Hepatocyte (in vitro differentiated cells): ENCODE results near the gene ITGAE. TPM values are rescaled to one million over a fixed set of nuclear protein-coding genes. Genes with fewer than 3 reads are reported as not detected.

ENCODE experiments used
- DNase-seq: peaks from one replicate; pipeline ENCODE4 v3.0.0-alpha.2; 2016; ENCODE audit warnings: low spot score
- H2AFZ ChIP-seq: fragments of 200-600 bp; sonication (generic); 2 replicates; pipeline ENCODE4 v1.6.0; 2016; ENCODE audit warnings: antibody characterized with exemption, mild to moderate bottlenecking
- H3K27ac ChIP-seq: fragments of 200-600 bp; sonication (generic); 2 replicates; pipeline ENCODE4 v1.5.1; 2016; ENCODE audit warnings: mild to moderate bottlenecking
- H3K27me3 ChIP-seq: fragments of 200-600 bp; sonication (generic); 2 replicates; pipeline ENCODE4 v1.6.1; 2016
- H3K36me3 ChIP-seq: fragments of 200-600 bp; sonication (generic); replicated peaks from 2 replicates; pipeline ENCODE4 v1.5.1; 2016; ENCODE audit warnings: low read depth; ENCODE audit not compliant: insufficient read depth
- H3K4me1 ChIP-seq: fragments of 200-600 bp; sonication (generic); 2 replicates; pipeline ENCODE4 v1.5.1; 2016; ENCODE audit warnings: mild to moderate bottlenecking, moderate library complexity; ENCODE audit not compliant: insufficient read depth
- H3K4me2 ChIP-seq: fragments of 200-600 bp; sonication (generic); 2 replicates; pipeline ENCODE4 v1.6.0; 2016
- H3K4me3 ChIP-seq: fragments of 200-600 bp; sonication (generic); 2 replicates; pipeline ENCODE4 v1.5.1; 2016; ENCODE audit warnings: mild to moderate bottlenecking
- H3K79me2 ChIP-seq: fragments of 200-600 bp; sonication (generic); 2 replicates; pipeline ENCODE4 v1.6.0; 2017; ENCODE audit warnings: mild to moderate bottlenecking
- H3K9me2 ChIP-seq: fragments of 200-600 bp; sonication (generic); replicated peaks from 2 replicates; pipeline ENCODE4 v1.6.0; 2017; ENCODE audit warnings: mild to moderate bottlenecking; ENCODE audit not compliant: insufficient read depth
- H3K9me3 ChIP-seq: fragments of 200-600 bp; sonication (generic); 2 replicates; pipeline ENCODE4 v1.5.1; 2016; ENCODE audit warnings: low read depth, mild to moderate bottlenecking
- H4K20me1 ChIP-seq: fragments of 200-600 bp; sonication (generic); 2 replicates; pipeline ENCODE4 v1.6.0; 2016; ENCODE audit warnings: mild to moderate bottlenecking; ENCODE audit not compliant: insufficient read depth, poor library complexity, severe bottlenecking
- CTCF ChIP-seq: fragments of 200-600 bp; sonication (generic); IDR thresholded peaks from 2 replicates; pipeline ENCODE4 v1.5.1; 2016; ENCODE audit warnings: antibody characterized with exemption, mild to moderate bottlenecking; ENCODE audit not compliant: poor library complexity
- EZH2 ChIP-seq: fragments of 200-600 bp; sonication (generic); IDR thresholded peaks from 2 replicates; pipeline ENCODE4 v1.6.1; 2016; ENCODE audit warnings: antibody characterized with exemption, mild to moderate bottlenecking, borderline replicate concordance
- EZH2phosphoT487 ChIP-seq: fragments of 200-600 bp; sonication (generic); IDR thresholded peaks from one replicate; pipeline ENCODE4 v1.6.1; 2018; ENCODE audit warnings: antibody characterized with exemption, mild to moderate bottlenecking, low read depth, moderate library complexity; ENCODE audit not compliant: unreplicated experiment, severe bottlenecking
- WGBS: methylation state at CpG from one replicate; pipeline ENCODE4 v1.1.6; 2016; ENCODE audit warnings: low lambda C conversion rate; ENCODE audit errors: missing lambda C conversion rate; 5-methylcytosine and 5-hydroxymethylcytosine counted together
- polyA plus RNA-seq: library from polyadenylated mRNA; unstranded; fragments of >200 nt; fragmentation: Nextera tagmentation; extraction: Ambion mirVana; gene quantifications from 2 replicates; pipeline ENCODE4 v1.2.1, GENCODE V29; 2016
- total RNA-seq: library from RNA; depleted of rRNA; stranded (reverse); fragments of >200 nt; gene quantifications from 2 replicates; pipeline ENCODE4 v1.2.3, GENCODE V29; 2014

The ITGAE gene
- total and polyA plus RNA-seq, 2 experiments from 2014 or later, result 28.1 to 77.0 TPM

GRCh38 chr17:3727041-3727440 lies 73.9 kb downstream of the ITGAE start:
- Histone ChIP-seq H3K79me2 (peaks cover 25% of the 10 kb centered on the region), H3K27ac (no peak overlapping the region), H3K27me3 (no peaks in the 10 kb centered on the region), H4K20me1 (no peaks in the 10 kb centered on the region), H2AFZ (no peak overlapping the region), H3K9me2 (no peaks in the 10 kb centered on the region), H3K36me3 (no peaks in the 10 kb centered on the region), H3K9me3 (no peaks in the 10 kb centered on the region), H3K4me1 (peaks cover 5% of the 10 kb centered on the region), H3K4me3 (no peak overlapping the region), H3K4me2 (no peak overlapping the region)
- WGBS, result 82% methylated on average over 2 of the region's 2 CpGs
- DNase-seq, result no peak
- TF ChIP-seq EZH2 (no peak), CTCF (no peak), EZH2phosphoT487 (no peak)

GRCh38 chr17:3724378-3725077 lies 76.5 kb downstream of the ITGAE start:
- no peak for DNase-seq
- no peak overlapping the region for H3K27ac ChIP-seq
- peaks cover 11% of the 10 kb centered on the region for H3K4me1 ChIP-seq
- no peaks in the 10 kb centered on the region for H3K36me3 ChIP-seq
- H3K9me3 ChIP-seq, result no peaks in the 10 kb centered on the region
- H2AFZ ChIP-seq, result peak overlapping the region; percentile 93
- no peaks in the 10 kb centered on the region for H3K9me2 ChIP-seq
- TF ChIP-seq CTCF (no peak), EZH2phosphoT487 (no peak), EZH2 (no peak)
- H3K79me2 ChIP-seq, result peaks cover 33% of the 10 kb centered on the region
- H3K4me3 ChIP-seq, result peak overlapping the region; percentile 93
- H3K27me3 ChIP-seq, result no peaks in the 10 kb centered on the region
- WGBS, result 23% methylated on average over 25 of the region's 27 CpGs
- peak overlapping the region; percentile 83 for H3K4me2 ChIP-seq
- no peaks in the 10 kb centered on the region for H4K20me1 ChIP-seq

GRCh38 chr17:3723556-3724377 lies 77.2 kb downstream of the ITGAE start, which contains the start of gene HASPIN:
Gene HASPIN (plus strand): TSS chr17:3723903. CDS start chr17:3723936, 33 bp downstream.
- Histone ChIP-seq H3K79me2 (peaks cover 33% of the 10 kb centered on the region), H3K4me3 (peak within 1 kb of the TSS; percentile 93), H3K27ac (peak within 1 kb of the TSS; percentile 95), H4K20me1 (no peaks in the 10 kb centered on the region), H3K36me3 (no peaks in the 10 kb centered on the region), H3K4me2 (peak within 1 kb of the TSS; percentile 83), H3K27me3 (no peaks in the 10 kb centered on the region), H3K9me3 (no peaks in the 10 kb centered on the region), H2AFZ (peak within 1 kb of the TSS; percentile 93), H3K9me2 (no peaks in the 10 kb centered on the region), H3K4me1 (peaks cover 11% of the 10 kb centered on the region)
- peak; percentile 98 for DNase-seq
- TF ChIP-seq CTCF, result peak; percentile 15
- no peak for TF ChIP-seq EZH2
- TF ChIP-seq EZH2phosphoT487, result no peak
- WGBS, result 1% methylated on average over 97 of the region's 98 CpGs
